Adrenal gland (tissue), 5 donors: ENCODE results near the gene RACK1.

Experiments
- POLR2A ChIP-seq, 2 donors: fragments of 450-650 bp; IDR thresholded peaks; one replicate each; pipeline ENCODE4 v1.6.1; 2017; ENCODE audit warnings: antibody characterized with exemption in 2 of 2, mild to moderate bottlenecking in 2 of 2, moderate library complexity in 1 of 2
- TF ChIP-seq, protein P1 (sequence below), 6 experiments: fragments of 450-650 bp in 4 of 6; fragments of 200-600 bp in 2 of 6; sonication (generic) in 1 of 6; IDR thresholded peaks; 1 replicate in 5 of 6; 2 replicates in 1 of 6; pipeline versions ENCODE4 v1.5.1 to v1.8.0; 2016 to 2021; ENCODE audit warnings: antibody characterized with exemption in 6 of 6, mild to moderate bottlenecking in 2 of 6, moderate library complexity in 1 of 6
- donor health status: DM: no; HTN: no; CAD: no.

DNA sequence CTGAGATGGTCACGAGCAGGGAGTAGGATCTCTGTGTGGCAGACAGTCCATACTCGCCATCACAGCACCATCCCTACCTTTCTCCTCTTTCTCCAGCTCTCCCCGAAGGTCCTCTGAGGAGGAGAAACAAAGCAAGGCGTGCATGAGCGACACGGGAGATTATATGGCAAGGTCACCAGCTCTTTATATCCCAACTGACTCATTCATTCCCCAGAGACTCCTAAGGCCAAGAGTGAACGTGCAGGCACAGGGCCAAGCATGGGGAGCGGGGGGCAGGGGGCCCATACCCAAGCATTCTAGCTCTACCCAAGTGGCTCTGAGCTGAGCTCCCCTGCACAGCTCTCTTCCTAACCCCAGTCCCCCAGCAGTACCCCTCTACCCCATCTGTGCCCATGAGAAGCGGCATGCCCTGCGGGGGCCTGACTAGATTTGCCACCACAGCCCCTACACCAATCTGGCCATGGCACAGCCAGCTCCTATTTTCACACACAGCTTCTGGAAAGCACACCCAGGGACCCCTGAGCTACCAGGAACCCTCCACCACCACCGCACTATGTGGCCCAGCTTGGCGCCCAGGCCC is 45.5 kb downstream of the RACK1 start:
- TF ChIP-seq, protein P1, sequence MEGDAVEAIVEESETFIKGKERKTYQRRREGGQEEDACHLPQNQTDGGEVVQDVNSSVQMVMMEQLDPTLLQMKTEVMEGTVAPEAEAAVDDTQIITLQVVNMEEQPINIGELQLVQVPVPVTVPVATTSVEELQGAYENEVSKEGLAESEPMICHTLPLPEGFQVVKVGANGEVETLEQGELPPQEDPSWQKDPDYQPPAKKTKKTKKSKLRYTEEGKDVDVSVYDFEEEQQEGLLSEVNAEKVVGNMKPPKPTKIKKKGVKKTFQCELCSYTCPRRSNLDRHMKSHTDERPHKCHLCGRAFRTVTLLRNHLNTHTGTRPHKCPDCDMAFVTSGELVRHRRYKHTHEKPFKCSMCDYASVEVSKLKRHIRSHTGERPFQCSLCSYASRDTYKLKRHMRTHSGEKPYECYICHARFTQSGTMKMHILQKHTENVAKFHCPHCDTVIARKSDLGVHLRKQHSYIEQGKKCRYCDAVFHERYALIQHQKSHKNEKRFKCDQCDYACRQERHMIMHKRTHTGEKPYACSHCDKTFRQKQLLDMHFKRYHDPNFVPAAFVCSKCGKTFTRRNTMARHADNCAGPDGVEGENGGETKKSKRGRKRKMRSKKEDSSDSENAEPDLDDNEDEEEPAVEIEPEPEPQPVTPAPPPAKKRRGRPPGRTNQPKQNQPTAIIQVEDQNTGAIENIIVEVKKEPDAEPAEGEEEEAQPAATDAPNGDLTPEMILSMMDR (IDR thresholded peaks at IDR 0.05) = no peak
- no peak for TF ChIP-seq POLR2A (IDR thresholded peaks at IDR 0.05)
